CD4-positive, alpha-beta T cell (primary cell): Measurements from ENCODE around the gene SND1. TPM values are rescaled to one million over a fixed set of nuclear protein-coding genes. Genes with fewer than 3 reads are reported as not detected.

Source experiments
- ATAC-seq: fragments of 200-7000 bp; cut with Tn5 transposase; one replicate; pipeline ENCODE4 v1.10.0; 2022; ENCODE audit warnings: mild to moderate bottlenecking; ENCODE audit not compliant: poor library complexity
- CTCF ChIA-PET: fragments of 350-600 bp; sonication (Branson Sonifier 250); formaldehyde crosslinking; loops from one replicate; lab custom pipeline; 2021; ENCODE audit warnings: antibody characterized with exemption, inconsistent platforms; lab: Charles Lee
- POLR2A ChIA-PET: fragments of 350-600 bp; sonication (Branson Sonifier 250); formaldehyde crosslinking; loops from one replicate; lab custom pipeline; 2021; ENCODE audit warnings: antibody characterized with exemption, inconsistent platforms; lab: Charles Lee
- DNase-seq, 14 experiments: peaks; one replicate each; pipeline ENCODE4 v3.0.0-alpha.2; 2013 to 2020; ENCODE audit warnings: mixed read lengths in 2 of 14
- H3K27ac ChIP-seq, 2 donors: one replicate each; pipeline versions ENCODE4 v1.5.1 to v1.7.0; 2013; ENCODE audit warnings: low read length in 2 of 2, low read depth in 1 of 2, mild to moderate bottlenecking in 1 of 2
- H3K27me3 ChIP-seq, 2 experiments: 1 replicate in 1 of 2; 2 replicates in 1 of 2; pipeline versions ENCODE4 v1.6.1 to v1.7.0; 2013; ENCODE audit warnings: low read length in 2 of 2, control low read depth in 1 of 2, mild to moderate bottlenecking in 1 of 2, moderate library complexity in 1 of 2; ENCODE audit not compliant: insufficient read depth in 2 of 2, control insufficient read depth in 1 of 2
- H3K36me3 ChIP-seq: one replicate; pipeline ENCODE4 v1.6.1; 2013; ENCODE audit warnings: low read length, control low read depth; ENCODE audit not compliant: insufficient read depth
- H3K4me1 ChIP-seq: one replicate; pipeline ENCODE4 v1.6.1; 2013; ENCODE audit warnings: low read length, control low read depth; ENCODE audit not compliant: insufficient read depth
- H3K4me3 ChIP-seq: one replicate; pipeline ENCODE4 v1.5.1; 2013; ENCODE audit warnings: mild to moderate bottlenecking, low read length, moderate library complexity
- H3K9me3 ChIP-seq, 2 experiments: 1 replicate in 1 of 2; 2 replicates in 1 of 2; pipeline versions ENCODE4 v1.6.1 to v1.7.0; 2013; ENCODE audit warnings: low read length in 2 of 2, mild to moderate bottlenecking in 2 of 2, control low read depth in 1 of 2, moderate library complexity in 1 of 2; ENCODE audit not compliant: control insufficient read depth in 1 of 2, insufficient read depth in 1 of 2
- H3K27ac Mint-ChIP-seq: one replicate; pipeline ENCODE4 v1.8.0; 2020; ENCODE audit warnings: mixed read lengths
- H3K27me3 Mint-ChIP-seq: one replicate; pipeline ENCODE4 v1.8.0; 2021; ENCODE audit warnings: mixed read lengths
- H3K36me3 Mint-ChIP-seq: one replicate; pipeline ENCODE4 v1.8.0; 2021; ENCODE audit warnings: low read depth, mixed read lengths
- H3K4me1 Mint-ChIP-seq: one replicate; pipeline ENCODE4 v1.8.0; 2021; ENCODE audit warnings: low read depth, mixed read lengths
- H3K4me3 Mint-ChIP-seq: one replicate; pipeline ENCODE4 v1.8.0; 2020; ENCODE audit warnings: mild to moderate bottlenecking, mixed read lengths
- H3K9me3 Mint-ChIP-seq: one replicate; pipeline ENCODE4 v1.8.0; 2020; ENCODE audit warnings: mixed read lengths
- intact Hi-C, 2 experiments: fragments of 100-400 bp; cut with DNase I in 1 of 2; cut with micrococcal nuclease in 1 of 2; formaldehyde crosslinking; loops; one replicate each; pipeline versions ENCODE4 v1.15.1 to v1.9.0; 2023 to 2025; cut with DNase I, micrococcal nuclease
- total RNA-seq, 174 experiments: library from RNA in 2 of 174; stranded (reverse) in 2 of 174; gene quantifications; one replicate each; pipeline ENCODE4 v1.2.3 and lab custom pipeline; 2021 to 2026
- TF ChIP-seq, protein P1 (sequence below): fragments of 200-600 bp; IDR thresholded peaks from one replicate; pipeline ENCODE4 v1.8.0; 2022; ENCODE audit warnings: antibody characterized with exemption, mild to moderate bottlenecking

SND1 gene
- total RNA-seq, 2 experiments from 2014 or later, result 104 to 113 TPM

DNA sequence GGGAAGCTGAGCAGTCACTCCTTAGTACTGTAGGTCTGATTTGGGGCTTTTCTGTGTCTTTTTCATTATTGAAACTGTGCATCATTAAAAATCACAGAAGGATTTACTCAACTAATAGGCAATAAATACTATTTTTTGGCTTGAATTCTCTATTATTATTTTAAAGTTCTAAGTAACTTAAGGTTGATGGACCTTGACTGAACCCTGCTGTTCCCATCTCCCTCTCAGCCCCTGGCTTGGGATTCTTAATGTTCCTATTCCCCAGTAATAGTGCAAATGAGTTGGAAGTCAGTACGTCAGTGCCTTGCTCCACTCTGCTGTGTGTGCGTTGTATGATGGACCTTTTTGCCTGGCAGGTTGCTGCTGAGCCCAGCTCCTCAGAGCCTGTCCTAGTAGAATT, 166.3 kb downstream of the SND1 start:
- DNase-seq (no peak), ATAC-seq (no peak)
- TF ChIP-seq, protein P1, sequence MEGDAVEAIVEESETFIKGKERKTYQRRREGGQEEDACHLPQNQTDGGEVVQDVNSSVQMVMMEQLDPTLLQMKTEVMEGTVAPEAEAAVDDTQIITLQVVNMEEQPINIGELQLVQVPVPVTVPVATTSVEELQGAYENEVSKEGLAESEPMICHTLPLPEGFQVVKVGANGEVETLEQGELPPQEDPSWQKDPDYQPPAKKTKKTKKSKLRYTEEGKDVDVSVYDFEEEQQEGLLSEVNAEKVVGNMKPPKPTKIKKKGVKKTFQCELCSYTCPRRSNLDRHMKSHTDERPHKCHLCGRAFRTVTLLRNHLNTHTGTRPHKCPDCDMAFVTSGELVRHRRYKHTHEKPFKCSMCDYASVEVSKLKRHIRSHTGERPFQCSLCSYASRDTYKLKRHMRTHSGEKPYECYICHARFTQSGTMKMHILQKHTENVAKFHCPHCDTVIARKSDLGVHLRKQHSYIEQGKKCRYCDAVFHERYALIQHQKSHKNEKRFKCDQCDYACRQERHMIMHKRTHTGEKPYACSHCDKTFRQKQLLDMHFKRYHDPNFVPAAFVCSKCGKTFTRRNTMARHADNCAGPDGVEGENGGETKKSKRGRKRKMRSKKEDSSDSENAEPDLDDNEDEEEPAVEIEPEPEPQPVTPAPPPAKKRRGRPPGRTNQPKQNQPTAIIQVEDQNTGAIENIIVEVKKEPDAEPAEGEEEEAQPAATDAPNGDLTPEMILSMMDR, result no peak
- Histone ChIP-seq H3K27ac (no peak overlapping the region), H3K27me3 (no peaks in the 10 kb centered on the region), H3K4me1 (no peaks in the 10 kb centered on the region), H3K36me3 (no peaks in the 10 kb centered on the region), H3K9me3 (no peaks in the 10 kb centered on the region), H3K4me3 (no peak overlapping the region)
- Mint-ChIP-seq H3K4me3 (no peak overlapping the region), H3K4me1 (peaks cover 72% of the 10 kb centered on the region), H3K9me3 (no peaks in the 10 kb centered on the region), H3K36me3 (no peaks in the 10 kb centered on the region), H3K27ac (no peak overlapping the region), H3K27me3 (no peaks in the 10 kb centered on the region)
- intact Hi-C loops, result no loop called here
- CTCF ChIA-PET, result no interaction called here
- POLR2A ChIA-PET, result no interaction called here

DNA sequence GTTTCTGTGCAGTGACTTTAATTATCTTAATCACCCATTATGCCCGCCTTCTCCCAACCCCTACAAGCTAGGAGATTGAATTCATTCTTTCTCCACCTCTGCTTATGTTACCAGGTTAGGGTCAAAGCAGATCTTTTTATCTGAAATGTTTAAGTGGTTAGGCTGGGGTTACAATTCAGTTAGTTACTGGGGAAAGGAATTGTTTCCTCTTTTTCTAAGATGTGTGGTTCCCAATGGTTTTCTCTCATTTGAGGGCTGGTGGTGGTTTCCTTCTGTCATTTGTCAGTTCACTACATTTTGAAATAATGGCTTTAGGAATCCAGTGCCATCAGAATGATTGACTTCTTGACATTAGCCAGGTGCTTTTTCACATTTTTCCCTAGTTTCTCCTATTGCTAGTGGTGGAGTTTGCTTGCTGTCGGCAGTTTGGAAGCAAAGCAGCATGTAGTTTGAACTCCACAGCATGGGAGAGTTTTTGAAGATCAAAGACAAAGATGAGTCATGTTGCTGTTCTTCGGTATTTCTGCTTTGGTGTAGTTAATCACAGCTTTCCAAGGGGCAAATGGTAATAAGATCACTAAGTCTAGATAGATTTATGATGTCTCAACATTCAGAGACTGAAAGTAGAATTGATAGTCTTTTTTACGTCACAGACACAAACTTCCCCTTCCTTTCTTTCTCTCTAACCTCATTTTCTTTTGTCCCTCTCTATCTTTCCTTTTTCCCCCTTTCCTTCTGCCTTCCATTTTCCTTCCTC, 168.2 kb downstream of the SND1 start:
- no peaks in the 10 kb centered on the region for H3K27me3 ChIP-seq
- no peak overlapping the region for H3K27ac Mint-ChIP-seq
- TF ChIP-seq, protein P1, result no peak
- H3K36me3 Mint-ChIP-seq, result no peaks in the 10 kb centered on the region
- intact Hi-C loops, result no loop called here
- ChIA-PET POLR2A (no interaction called here), CTCF (no interaction called here)
- no peaks in the 10 kb centered on the region for H3K4me1 ChIP-seq
- H3K9me3 Mint-ChIP-seq, result no peaks in the 10 kb centered on the region
- ATAC-seq, result no peak
- H3K4me3 Mint-ChIP-seq, result no peak overlapping the region
- peak in 3 of 14 experiments; percentile 6 to 24 (median 21) for DNase-seq
- H3K4me1 Mint-ChIP-seq, result peaks cover 63% of the 10 kb centered on the region
- no peak overlapping the region for H3K4me3 ChIP-seq
- no peaks in the 10 kb centered on the region for H3K9me3 ChIP-seq
- H3K36me3 ChIP-seq, result no peaks in the 10 kb centered on the region
- no peaks in the 10 kb centered on the region for H3K27me3 Mint-ChIP-seq
- no peak overlapping the region for H3K27ac ChIP-seq

- peaks cover 59% of the 10 kb centered on the region for H3K4me1 Mint-ChIP-seq
- POLR2A ChIA-PET, result no interaction called here
- no peaks in the 10 kb centered on the region for H3K27me3 ChIP-seq
- H3K9me3 ChIP-seq, result no peaks in the 10 kb centered on the region
- H3K4me3 Mint-ChIP-seq, result no peak overlapping the region
- no peak overlapping the region for H3K27ac ChIP-seq
- H3K36me3 Mint-ChIP-seq, result no peaks in the 10 kb centered on the region
- intact Hi-C loops, result no loop called here
- H3K9me3 Mint-ChIP-seq, result no peaks in the 10 kb centered on the region
- TF ChIP-seq, protein P1, result no peak
- CTCF ChIA-PET, result no interaction called here
- DNase-seq, result no peak
- no peak for ATAC-seq
- no peaks in the 10 kb centered on the region for H3K36me3 ChIP-seq
- H3K27me3 Mint-ChIP-seq, result no peaks in the 10 kb centered on the region
- H3K4me1 ChIP-seq, result no peaks in the 10 kb centered on the region
- no peak overlapping the region for H3K4me3 ChIP-seq
- H3K27ac Mint-ChIP-seq, result no peak overlapping the region
These were observed 168.7 kb downstream of the SND1 start for GRCh38 chr7:127820732-127821085.
